ENCODE data around the gene FADS2.

DNA sequence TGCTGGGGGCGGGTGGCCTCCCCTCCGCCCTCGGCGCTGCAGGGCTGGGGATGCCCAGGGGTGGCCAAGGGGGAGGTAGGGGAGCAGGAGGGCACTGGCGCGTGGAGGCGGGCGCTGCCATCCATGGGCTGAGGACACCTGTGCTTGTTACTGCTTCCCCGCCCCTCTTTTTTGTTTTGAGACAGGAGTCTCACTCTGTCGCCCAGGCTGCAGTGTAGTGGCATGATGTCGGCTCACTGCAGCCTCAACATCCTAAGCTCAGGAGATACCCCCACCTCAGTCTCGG is 63.9 kb downstream of the FADS2 start:
- TF ChIP-seq GLIS3 (CRISPR knock-in tag; IDR thresholded peaks at IDR 0.05), result no peak
- TF ChIP-seq, protein P1, sequence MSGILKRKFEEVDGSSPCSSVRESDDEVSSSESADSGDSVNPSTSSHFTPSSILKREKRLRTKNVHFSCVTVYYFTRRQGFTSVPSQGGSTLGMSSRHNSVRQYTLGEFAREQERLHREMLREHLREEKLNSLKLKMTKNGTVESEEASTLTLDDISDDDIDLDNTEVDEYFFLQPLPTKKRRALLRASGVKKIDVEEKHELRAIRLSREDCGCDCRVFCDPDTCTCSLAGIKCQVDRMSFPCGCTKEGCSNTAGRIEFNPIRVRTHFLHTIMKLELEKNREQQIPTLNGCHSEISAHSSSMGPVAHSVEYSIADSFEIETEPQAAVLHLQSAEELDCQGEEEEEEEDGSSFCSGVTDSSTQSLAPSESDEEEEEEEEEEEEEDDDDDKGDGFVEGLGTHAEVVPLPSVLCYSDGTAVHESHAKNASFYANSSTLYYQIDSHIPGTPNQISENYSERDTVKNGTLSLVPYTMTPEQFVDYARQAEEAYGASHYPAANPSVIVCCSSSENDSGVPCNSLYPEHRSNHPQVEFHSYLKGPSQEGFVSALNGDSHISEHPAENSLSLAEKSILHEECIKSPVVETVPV (CRISPR knock-in tag; IDR thresholded peaks at IDR 0.05), result no peak
- no peak for TF ChIP-seq SNAI2 (CRISPR knock-in tag; IDR thresholded peaks at IDR 0.05)
- TF ChIP-seq, protein P2, sequence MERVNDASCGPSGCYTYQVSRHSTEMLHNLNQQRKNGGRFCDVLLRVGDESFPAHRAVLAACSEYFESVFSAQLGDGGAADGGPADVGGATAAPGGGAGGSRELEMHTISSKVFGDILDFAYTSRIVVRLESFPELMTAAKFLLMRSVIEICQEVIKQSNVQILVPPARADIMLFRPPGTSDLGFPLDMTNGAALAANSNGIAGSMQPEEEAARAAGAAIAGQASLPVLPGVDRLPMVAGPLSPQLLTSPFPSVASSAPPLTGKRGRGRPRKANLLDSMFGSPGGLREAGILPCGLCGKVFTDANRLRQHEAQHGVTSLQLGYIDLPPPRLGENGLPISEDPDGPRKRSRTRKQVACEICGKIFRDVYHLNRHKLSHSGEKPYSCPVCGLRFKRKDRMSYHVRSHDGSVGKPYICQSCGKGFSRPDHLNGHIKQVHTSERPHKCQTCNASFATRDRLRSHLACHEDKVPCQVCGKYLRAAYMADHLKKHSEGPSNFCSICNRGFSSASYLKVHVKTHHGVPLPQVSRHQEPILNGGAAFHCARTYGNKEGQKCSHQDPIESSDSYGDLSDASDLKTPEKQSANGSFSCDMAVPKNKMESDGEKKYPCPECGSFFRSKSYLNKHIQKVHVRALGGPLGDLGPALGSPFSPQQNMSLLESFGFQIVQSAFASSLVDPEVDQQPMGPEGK (CRISPR knock-in tag; IDR thresholded peaks at IDR 0.05; ENCODE audit: borderline replicate concordance), result no peak
